ENCODE data around the gene MUC5AC. TPM values are rescaled to one million over a fixed set of nuclear protein-coding genes. Genes with fewer than 3 reads are reported as not detected.

The MUC5AC gene
- total RNA-seq, 1 donor from 2014 or later, result not detected

DNA sequence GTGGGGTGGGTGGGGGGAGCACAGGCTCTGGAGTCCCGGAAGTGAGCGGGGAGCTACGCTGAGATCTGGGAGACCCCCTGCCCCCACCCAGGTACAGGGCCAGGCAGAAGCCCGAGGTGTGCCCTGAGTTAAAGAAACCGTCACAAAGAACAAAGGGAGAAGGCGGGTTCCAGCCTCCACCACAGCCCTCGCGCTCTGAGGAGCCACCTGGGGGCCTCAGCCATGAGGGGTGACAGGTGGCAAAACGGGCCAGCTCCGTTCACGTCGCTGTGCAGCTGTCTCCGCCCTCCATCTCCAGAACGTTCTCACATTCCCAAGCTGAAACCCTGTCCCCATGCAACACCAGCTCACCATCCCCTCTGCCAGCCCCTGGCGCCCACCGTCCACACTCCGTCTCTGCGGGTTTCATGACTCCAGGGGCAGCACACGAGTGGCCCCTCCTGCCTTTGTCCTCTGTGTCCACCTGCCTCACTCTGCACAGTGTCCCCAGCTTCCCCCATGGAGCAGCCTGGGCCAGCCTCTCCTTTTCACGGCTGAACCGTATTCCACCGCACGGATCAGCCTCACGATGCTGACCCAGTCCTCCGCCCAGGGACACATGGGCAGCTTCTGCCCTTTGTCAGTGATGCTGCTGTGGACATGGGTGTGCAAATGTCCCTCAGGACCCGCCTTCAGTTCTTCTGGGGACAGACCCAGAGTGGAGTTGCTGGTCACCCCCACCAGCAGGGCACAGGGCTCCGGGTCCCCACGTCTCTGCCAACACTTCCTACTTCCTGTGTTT is 63.4 kb downstream of the MUC5AC start:
- no peak for DNase-seq (ENCODE audit: low read depth)
- H3K36me3 ChIP-seq (ENCODE audit: control insufficient read depth, insufficient read depth, low read length), result no peaks in the 10 kb centered on the region
- no peak overlapping the region for H3K4me3 ChIP-seq (ENCODE audit: low read depth, low read length)
- peaks cover 7% of the 10 kb centered on the region for H3K27me3 ChIP-seq (ENCODE audit: control insufficient read depth, insufficient read depth, low read length)
- TF ChIP-seq, protein P1, sequence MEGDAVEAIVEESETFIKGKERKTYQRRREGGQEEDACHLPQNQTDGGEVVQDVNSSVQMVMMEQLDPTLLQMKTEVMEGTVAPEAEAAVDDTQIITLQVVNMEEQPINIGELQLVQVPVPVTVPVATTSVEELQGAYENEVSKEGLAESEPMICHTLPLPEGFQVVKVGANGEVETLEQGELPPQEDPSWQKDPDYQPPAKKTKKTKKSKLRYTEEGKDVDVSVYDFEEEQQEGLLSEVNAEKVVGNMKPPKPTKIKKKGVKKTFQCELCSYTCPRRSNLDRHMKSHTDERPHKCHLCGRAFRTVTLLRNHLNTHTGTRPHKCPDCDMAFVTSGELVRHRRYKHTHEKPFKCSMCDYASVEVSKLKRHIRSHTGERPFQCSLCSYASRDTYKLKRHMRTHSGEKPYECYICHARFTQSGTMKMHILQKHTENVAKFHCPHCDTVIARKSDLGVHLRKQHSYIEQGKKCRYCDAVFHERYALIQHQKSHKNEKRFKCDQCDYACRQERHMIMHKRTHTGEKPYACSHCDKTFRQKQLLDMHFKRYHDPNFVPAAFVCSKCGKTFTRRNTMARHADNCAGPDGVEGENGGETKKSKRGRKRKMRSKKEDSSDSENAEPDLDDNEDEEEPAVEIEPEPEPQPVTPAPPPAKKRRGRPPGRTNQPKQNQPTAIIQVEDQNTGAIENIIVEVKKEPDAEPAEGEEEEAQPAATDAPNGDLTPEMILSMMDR (IDR thresholded peaks at IDR 0.05; ENCODE audit: insufficient read depth, low read length, poor library complexity, severe bottlenecking), result no peak

GRCh38 chr11:1221848-1222311 is 64.1 kb downstream of the MUC5AC start:
- Histone ChIP-seq H3K36me3 (ENCODE audit: control insufficient read depth, insufficient read depth, low read length) (no peaks in the 10 kb centered on the region), H3K27me3 (ENCODE audit: control insufficient read depth, insufficient read depth, low read length) (peaks cover 7% of the 10 kb centered on the region), H3K4me3 (ENCODE audit: low read depth, low read length) (no peak overlapping the region)
- no peak for DNase-seq (ENCODE audit: low read depth)
- TF ChIP-seq, protein P1 (IDR thresholded peaks at IDR 0.05; ENCODE audit: insufficient read depth, low read length, poor library complexity, severe bottlenecking), result no peak

- H3K27me3 ChIP-seq (ENCODE audit: control insufficient read depth, insufficient read depth, low read length), result peaks cover 7% of the 10 kb centered on the region
- H3K4me3 ChIP-seq (ENCODE audit: low read depth, low read length), result no peak within 1 kb of the TSS
- TF ChIP-seq, protein P1 (IDR thresholded peaks at IDR 0.05; ENCODE audit: insufficient read depth, low read length, poor library complexity, severe bottlenecking), result no peak
- DNase-seq (ENCODE audit: low read depth), result no peak
- no peaks in the 10 kb centered on the region for H3K36me3 ChIP-seq (ENCODE audit: control insufficient read depth, insufficient read depth, low read length)
These were observed 65.0 kb downstream of the MUC5AC start, which contains the start of gene MUC5B for GRCh38 chr11:1222491-1223345. Gene MUC5B, plus strand, starts transcription at chr11:1223066. Its CDS starts 58 bp downstream, at chr11:1223124.

DNA sequence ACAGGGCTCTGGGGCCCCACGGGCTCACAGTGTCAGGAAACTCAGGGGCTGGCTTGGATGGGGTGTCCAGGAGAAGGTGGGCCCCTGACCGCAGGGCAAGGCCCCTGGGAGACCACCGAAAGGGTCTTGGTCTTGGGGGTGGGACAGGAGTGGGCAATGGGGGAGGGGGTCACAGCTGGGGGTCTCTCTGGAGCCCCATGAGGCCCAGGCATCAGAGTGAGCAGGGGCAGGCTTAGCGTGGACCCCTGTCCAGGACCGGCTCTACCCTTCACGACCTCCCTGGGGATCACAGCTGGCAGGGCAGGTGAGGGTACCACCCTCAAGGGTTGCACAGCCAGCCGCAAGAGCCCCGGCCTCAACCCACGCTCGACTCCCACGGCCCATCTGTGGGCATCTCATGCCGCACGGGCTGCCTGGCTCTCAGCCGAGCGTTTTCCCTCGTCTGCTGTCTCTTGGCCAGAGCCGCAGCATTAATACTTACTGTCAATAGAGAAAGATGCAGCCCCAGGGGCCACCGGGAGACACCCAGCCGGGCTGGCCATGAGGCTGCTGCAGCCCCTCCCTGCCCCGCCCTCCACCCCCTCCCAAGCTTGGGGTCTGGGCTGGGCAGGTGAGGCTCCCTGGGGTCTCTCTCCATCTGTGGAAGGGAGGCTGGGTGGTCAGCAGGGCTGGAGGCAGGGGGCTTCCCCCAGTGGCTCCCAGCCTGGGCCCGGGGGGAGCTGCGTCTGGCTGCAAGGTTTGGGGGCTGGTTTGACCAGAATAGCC is 65.8 kb downstream of the MUC5AC start:
- TF ChIP-seq, protein P1 (IDR thresholded peaks at IDR 0.05; ENCODE audit: insufficient read depth, low read length, poor library complexity, severe bottlenecking), result no peak
- peaks cover 7% of the 10 kb centered on the region for H3K27me3 ChIP-seq (ENCODE audit: control insufficient read depth, insufficient read depth, low read length)

DNA sequence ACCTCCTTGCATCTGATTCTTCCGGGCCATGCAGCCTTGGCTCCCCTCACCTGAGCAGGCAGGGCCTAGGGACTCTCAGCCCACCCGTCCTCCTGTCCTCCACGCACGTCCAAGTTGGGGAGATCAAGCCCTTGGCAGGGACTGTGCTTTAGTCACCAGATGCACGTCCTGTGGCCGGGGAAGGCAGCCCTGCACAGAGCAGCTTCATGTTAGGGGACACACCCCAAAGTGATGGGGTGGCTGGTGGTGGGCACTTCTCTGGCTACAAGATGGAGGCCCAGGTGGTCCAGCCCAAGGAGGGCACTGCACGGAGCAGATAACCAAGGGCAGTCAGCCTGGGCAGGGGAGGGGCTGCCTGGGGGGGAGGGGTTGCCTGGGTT is 66.3 kb downstream of the MUC5AC start:
- DNase-seq (ENCODE audit: low read depth), result no peak
- H3K36me3 ChIP-seq (ENCODE audit: control insufficient read depth, insufficient read depth, low read length), result no peaks in the 10 kb centered on the region
- no peak overlapping the region for H3K4me3 ChIP-seq (ENCODE audit: low read depth, low read length)
- H3K27me3 ChIP-seq (ENCODE audit: control insufficient read depth, insufficient read depth, low read length), result peaks cover 7% of the 10 kb centered on the region
- TF ChIP-seq, protein P1 (IDR thresholded peaks at IDR 0.05; ENCODE audit: insufficient read depth, low read length, poor library complexity, severe bottlenecking), result no peak

More for the DNA sequence above, 65.8 kb downstream of the MUC5AC start:
- no peaks in the 10 kb centered on the region for H3K36me3 ChIP-seq (ENCODE audit: control insufficient read depth, insufficient read depth, low read length)
- DNase-seq (ENCODE audit: low read depth), result no peak
- no peak overlapping the region for H3K4me3 ChIP-seq (ENCODE audit: low read depth, low read length)

Data from kidney epithelial cell (primary cell).